GM08714 (cell line): ENCODE results near the gene NFASC.

Experiments
- H3K4me3 ChIP-seq: fragments of 200-500 bp; sonication (Bioruptor generic); 2 replicates; pipeline ENCODE4 v1.5.1; 2014; ENCODE audit warnings: mild to moderate bottlenecking, low read length, inconsistent platforms
- ZNF274 ChIP-seq: IDR thresholded peaks from 2 replicates; pipeline ENCODE4 v1.6.1; 2012; ENCODE audit warnings: mild to moderate bottlenecking, low read depth, low read length

NFASC gene

GRCh38 chr1:205056956-205057568 lies 186.4 kb downstream of the NFASC start:
- TF ChIP-seq ZNF274: no peak
- H3K4me3 ChIP-seq: no peak overlapping the region

- TF ChIP-seq ZNF274: no peak
- H3K4me3 ChIP-seq: no peak overlapping the region
Observed at GRCh38 chr1:205057808-205058575, 187.3 kb downstream of the NFASC start.

- TF ChIP-seq ZNF274: no peak
- no peak overlapping the region for H3K4me3 ChIP-seq
Observed at GRCh38 chr1:205058853-205059252, 188.2 kb downstream of the NFASC start.

- H3K4me3 ChIP-seq: no peak overlapping the region
- no peak for TF ChIP-seq ZNF274
Observed at GRCh38 chr1:205059660-205060059, 189.0 kb downstream of the NFASC start.

GRCh38 chr1:205060746-205061145 lies 190.1 kb downstream of the NFASC start:
- H3K4me3 ChIP-seq: no peak overlapping the region
- TF ChIP-seq ZNF274: no peak

GRCh38 chr1:205061227-205061626 lies 190.6 kb downstream of the NFASC start:
- H3K4me3 ChIP-seq: no peak overlapping the region
- no peak for TF ChIP-seq ZNF274

GRCh38 chr1:205061665-205062069 lies 191.0 kb downstream of the NFASC start:
- no peak overlapping the region for H3K4me3 ChIP-seq
- TF ChIP-seq ZNF274: no peak

GRCh38 chr1:205062319-205062718 lies 191.7 kb downstream of the NFASC start:
- TF ChIP-seq ZNF274: no peak
- H3K4me3 ChIP-seq: no peak overlapping the region

- TF ChIP-seq ZNF274: no peak
- H3K4me3 ChIP-seq: no peak overlapping the region
Observed at GRCh38 chr1:205062895-205063294, 192.2 kb downstream of the NFASC start.

- TF ChIP-seq ZNF274: no peak
- H3K4me3 ChIP-seq: no peak overlapping the region
Observed at GRCh38 chr1:205064301-205064700, 193.6 kb downstream of the NFASC start.

- no peak for TF ChIP-seq ZNF274
- no peak overlapping the region for H3K4me3 ChIP-seq
Observed at GRCh38 chr1:205064741-205065316, 194.2 kb downstream of the NFASC start.

- no peak for TF ChIP-seq ZNF274
- no peak overlapping the region for H3K4me3 ChIP-seq
Observed at GRCh38 chr1:205065666-205066065, 195.0 kb downstream of the NFASC start.

- no peak for TF ChIP-seq ZNF274
- no peak overlapping the region for H3K4me3 ChIP-seq
Observed at GRCh38 chr1:205066141-205066818, 195.6 kb downstream of the NFASC start.

GRCh38 chr1:205067031-205067430 lies 196.4 kb downstream of the NFASC start:
- no peak overlapping the region for H3K4me3 ChIP-seq
- TF ChIP-seq ZNF274: no peak

- no peak overlapping the region for H3K4me3 ChIP-seq
- no peak for TF ChIP-seq ZNF274
Observed at GRCh38 chr1:205068001-205068400, 197.3 kb downstream of the NFASC start.
